Activated CD8-positive, alpha-beta memory T cell treated with anti-CD3 and anti-CD28 coated beads for 1 hour (primary cell): Measurements from ENCODE around the gene CTSV.
"Not testable (repeated sequence)": the region's sequence is repeated elsewhere in the genome, so short reads cannot be mapped to it uniquely, and the experiment has no call there.

Experiments
- DNase-seq, 2 donors: peaks; one replicate each; pipeline ENCODE4 v3.0.0-alpha.2; 2020; ENCODE audit warnings: low read depth in 1 of 2; ENCODE audit errors: extremely low read depth in 1 of 2

The CTSV gene

DNA sequence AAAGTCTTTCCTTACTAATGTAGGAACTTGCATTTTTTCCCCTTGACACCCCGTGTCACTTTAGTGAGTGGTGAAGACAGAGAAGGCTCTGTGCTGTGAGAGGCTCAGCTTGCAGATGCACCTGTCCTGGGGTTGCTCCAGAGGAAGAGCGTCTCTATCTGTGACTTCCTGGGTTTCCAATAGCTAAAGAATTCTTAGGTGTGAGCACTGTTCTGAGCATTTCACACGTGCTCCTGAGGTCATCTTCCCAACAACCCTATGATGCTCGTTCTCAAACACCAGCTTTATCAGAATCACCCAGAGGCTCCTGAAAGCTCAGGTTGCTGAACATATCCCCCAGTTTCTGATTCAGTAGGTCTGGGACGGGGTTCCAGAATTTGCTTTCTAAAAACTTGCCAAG, 6.4 kb upstream of the CTSV start:
- no peak for DNase-seq

DNA sequence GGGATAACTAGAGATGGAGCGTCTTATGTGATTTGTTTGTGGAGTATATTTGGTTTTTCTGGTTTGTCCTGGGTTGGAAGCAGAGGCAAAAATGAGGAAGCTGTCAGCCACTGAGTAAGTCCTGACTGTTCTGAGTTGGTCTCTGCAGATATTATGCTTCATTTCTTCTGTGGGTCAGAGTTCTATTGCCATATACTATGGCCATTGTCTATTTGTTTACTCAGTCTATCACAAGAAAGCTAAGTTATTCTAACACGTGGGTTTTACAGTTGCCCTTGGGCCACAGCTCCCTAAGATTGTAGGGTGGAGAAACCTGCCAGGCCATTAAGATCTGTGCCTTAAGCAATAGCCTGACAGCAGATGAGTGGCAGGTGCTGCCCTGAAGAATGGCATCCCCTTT, 3.0 kb upstream of the CTSV start:
- DNase-seq = no peak

DNA sequence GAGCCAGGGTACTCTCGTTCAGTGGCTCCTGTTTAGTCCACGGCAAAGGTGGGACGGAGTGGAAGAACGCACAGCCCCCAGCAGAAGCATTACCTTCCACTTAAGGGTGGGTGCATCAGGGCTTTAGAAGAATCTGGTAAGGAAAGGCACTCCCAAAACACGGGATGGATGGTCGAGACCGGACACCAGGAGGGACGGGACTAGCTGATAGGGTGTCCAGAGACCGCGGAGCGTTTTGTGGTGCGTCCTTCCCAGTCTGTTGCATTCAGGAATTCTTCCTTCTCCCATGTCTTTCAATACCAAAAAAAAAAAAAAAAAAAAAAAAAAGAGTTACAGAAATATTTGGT, 545 bp upstream of the CTSV start:
- DNase-seq = no peak

DNA sequence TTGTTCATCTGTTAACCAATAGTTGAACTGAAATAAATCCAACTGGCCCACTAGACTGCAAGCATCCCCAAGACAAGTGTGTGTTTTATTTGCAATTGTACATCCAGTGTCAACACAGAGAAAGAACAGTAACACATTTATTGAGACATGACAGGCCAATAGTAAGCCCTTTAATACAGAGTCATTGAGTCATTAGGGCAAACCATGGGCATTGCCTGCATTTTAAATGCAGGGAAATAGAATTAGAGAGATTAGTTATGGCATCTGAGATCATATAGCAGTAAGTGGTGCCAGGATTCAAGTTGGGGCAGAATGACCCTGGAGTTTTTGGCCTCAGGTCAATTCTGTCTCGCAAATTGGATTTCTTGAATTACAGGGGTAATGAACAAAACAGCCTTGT, 15.4 kb downstream of the CTSV start:
- DNase-seq = not testable (repeated sequence)

DNA sequence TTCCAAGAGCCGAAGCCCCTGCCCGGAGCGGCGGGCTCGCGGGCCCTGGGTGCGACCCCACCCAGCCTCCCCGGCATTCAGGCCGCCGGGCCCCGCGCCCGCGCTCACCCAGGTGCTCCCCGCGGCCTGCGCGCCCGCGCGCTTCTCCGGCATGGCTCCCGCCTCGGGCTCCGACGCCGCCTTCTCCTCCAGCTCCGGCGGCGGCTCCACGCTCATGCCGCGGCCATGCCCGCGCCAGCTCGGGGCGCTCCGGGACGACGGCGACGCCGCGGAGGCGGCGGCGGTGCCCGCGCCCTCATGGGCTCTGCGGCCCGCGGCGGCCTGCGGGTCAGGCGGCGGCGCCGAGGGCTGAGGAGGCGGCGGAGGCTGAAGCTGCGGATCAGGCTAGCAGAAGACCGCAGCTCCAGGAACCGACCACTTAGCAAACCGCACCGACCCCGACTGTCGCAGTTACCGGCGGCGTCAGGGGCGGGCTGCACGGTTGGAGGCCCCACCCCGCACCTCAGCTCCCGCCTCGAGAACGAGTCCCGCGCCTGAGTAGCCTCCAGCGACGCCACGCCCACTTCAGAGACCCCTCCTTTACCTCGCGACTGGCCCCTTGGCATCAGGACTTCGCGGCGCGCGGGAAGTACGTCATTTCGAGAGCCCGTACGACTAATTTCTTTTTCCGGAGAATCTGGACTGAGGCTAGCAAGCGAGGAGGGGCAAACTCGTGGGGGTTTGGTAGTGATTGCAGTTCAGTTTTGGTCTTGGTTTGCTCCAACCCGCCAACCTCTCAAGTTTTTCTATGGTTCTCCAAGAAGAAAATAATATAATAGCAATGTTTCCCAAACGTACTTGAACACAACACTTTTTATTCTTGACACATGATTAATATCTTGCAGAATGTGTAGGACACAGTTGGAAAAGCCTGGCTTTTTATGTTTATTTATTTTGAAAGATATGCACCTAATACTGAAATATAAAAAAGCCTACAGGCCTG, 25.5 kb downstream of the CTSV start:
- DNase-seq = peak; percentile 27 to 43

DNA sequence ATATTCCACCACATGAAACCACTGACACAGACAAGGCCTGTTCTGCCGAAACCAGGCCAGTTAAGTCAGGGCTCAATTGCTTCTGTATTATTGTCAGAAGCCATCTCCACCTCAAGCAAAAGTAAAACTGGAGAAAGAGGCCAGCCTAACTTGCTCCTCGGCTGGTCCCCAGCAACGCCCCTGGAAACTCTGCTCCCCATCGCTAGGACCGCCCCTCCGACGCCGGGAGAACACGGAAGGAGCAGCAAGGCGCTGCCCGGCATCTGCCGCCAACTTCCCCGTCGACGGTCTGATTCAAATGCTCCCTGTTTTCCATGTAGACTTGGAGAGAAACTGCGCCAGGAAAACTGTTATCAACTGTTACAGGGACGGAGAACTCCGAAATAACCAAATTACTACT, 26.3 kb downstream of the CTSV start:
- not testable (repeated sequence) for DNase-seq

DNA sequence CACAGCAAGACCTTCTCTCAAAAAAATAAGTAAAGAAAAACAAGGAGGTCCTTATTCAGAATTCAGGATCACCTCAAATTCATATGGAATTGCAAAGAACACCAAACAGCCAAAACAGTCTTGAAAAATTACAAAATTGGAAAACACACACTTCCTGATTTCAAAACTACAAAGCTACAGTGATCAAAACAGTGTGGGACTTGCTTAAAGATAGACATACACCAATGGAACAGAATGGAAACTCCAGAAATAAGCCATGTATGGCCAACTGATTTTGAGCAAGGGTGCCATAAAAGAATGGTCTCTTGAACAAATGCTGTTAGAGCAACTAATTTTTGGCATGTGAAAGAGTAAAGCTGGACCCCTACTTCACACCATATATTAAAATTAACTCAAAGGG, 36.7 kb downstream of the CTSV start:
- DNase-seq = not testable (repeated sequence)

DNA sequence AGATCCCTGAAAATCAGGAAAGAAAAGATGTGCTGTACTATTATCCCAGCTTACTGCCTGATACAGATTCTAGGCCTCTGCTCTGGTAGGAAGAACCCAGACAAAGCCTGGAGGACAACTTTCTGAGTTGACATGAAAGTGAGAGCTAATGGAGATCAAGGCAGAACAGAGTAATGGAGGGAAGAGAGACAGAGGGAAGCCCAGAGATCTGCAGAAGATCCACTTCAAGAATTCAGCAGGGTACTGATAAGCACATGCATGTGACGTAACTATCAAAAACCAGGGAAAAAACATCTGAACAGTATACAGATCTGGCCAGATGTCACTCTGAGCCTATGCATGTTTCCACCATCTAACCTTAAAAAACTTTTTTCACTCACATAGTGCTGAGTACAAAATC, 37.6 kb downstream of the CTSV start:
- DNase-seq = not testable (repeated sequence)

DNA sequence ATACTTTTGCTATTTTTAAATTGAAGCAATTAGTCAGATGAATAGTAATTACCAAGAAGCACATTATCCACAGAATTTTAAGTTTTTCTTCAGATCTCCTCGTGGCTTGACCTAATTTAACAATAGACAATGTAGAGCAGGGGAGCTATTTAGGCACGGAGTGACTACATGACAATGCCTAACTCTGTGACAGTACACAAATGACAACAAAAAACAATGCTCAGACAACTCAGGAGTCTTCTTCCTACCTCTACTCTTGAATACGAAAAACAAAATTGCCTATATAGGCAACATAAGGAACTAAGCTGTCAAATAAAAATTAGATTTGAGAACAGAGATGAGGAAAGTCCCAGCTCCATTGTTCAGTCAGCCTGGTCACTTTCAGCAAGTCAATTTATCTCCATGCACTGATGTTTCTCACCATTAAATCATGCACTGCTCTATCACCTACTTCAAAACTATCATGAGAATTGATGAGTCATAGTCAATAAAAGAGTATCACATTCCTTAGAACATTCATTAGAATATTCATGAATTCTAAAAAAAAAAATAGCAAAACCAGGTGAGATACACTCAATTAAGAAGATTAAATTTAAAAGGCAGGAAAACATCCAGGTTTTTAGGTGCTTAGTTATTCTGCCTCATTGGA, 38.7 kb downstream of the CTSV start:
- not testable (repeated sequence) for DNase-seq

DNA sequence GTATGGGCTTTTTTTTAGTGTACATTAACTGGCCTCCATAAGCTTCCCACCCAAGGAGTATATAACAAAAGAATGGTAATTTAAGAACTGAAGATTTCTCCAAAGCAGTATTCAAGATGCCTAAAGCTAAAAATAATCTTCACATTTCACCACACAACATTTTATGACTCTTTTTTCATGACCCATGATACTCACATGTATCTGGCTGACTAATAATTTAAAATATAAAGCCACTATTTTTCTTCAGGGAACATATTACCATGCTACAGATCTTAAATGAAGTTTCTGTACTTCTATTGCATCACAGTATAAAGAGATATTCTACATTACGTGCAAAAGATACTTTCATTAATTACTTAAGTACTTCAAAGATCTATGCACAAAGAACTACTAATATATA, 39.2 kb downstream of the CTSV start:
- not testable (repeated sequence) for DNase-seq

DNA sequence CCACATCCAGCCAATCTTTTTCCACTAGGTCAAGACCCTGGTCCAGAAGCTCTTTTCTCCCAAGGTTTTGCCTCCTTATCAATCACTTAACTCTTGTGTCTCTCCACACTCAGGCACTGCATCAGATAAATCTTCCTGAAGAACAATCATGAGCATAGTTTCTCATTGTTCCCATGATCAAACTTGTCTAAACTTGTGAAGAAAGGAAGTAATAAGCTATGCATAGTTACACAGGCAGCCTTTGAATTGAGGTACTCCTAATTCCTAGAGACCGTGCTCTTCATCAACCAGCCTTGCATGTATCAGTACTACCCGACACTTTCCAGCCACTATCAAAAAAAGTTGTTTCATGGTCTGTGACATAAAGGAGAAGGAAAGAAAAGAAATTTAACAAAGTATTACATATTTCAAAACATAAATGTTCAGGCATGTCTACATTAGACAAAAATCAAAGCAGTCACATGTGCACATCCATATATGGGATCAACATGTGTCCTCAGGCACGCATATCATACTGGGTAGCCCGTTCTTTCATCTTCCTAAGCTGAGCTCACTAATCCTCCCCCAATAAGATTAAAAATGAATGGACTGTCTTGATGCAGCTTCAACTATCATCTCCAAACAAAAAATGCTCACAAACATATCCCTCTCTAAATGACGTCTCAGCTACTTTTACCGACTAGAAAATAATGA, 41.8 kb downstream of the CTSV start:
- DNase-seq = not testable (repeated sequence)

DNA sequence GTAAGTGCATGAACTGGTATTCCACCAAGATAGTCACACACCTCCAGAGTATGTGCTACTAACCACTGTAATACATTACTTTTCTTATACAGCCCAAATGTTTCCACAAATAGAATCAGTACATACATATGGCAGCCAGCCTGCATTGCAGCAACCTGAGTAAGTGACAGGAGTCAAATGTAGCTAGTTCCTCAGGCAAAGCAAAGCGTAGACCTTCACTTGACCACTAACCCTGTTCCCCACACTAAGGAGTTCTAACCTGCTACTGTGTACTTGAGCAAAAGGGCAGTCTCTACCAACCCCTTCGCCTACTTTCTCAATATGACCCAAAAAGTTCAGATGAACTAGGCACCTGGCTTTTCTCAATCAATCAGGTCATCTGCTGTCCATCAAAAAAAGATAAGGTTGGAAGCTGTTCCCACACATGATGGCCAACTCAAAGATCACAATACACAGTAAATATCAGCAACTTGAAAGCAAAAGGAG, 44.4 kb downstream of the CTSV start:
- DNase-seq = not testable (repeated sequence)

DNA sequence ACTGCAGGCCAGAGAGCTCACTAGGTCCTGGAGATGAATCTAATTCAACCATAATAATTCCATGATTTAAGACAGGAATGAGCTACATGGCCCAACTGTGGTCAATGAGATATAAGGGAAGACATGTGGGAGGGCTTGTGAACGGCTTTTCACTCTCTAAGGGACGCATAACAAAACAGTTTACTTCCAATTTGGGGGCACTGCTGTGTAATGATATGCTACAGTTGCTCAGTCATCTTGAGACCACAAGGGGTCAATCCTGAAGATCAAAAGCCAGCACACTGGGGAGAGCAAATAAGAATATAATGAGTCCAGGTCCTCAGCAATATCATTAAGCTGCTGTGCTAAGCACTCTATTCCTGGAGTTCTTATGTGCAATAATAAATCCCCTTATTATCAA, 46.6 kb downstream of the CTSV start:
- DNase-seq = not testable (repeated sequence)

DNA sequence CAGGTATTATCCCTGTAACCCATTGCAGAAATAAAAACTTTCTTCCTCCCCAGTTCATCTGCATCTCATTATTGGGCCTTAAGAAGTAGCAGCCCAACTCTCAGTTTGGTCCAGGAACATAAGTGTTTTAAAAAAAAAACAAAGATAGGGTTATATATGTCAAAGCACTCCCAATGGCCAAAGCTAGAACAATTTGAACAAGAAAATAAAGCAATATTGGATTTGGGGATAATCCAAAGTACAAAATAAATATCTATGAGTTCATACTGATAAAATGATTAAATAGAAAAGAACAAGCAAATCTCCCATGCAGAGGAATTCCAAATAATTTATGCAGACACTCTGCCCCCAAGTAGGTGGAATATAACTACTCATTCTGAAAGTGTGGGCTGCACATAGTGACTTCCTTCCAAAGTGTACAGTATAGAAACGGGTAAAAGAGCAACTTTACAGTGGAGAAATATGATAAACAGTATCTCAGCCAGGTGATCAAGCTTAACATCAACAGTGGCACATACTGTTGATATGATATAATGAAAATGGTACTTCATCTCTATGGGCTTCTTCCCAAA, 49.1 kb downstream of the CTSV start:
- DNase-seq = not testable (repeated sequence)

DNA sequence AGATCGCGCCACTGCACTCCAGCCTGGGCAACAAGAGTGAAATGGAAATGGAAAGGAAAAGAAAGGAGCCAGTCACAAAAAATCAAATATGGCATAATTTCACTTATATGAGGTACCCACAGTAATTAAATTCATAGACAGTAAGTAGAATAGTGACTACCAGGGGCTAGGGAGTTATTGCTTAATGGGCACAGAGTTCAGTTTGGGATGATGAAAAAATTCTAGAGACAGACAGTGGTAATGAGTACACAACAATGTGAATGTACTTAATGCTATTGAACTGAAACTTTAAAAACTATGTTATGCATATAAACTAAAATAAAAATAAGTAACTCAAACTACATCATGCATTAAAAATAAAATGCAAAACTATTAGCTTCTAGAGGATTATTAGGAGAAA, 54.1 kb downstream of the CTSV start:
- not testable (repeated sequence) for DNase-seq

DNA sequence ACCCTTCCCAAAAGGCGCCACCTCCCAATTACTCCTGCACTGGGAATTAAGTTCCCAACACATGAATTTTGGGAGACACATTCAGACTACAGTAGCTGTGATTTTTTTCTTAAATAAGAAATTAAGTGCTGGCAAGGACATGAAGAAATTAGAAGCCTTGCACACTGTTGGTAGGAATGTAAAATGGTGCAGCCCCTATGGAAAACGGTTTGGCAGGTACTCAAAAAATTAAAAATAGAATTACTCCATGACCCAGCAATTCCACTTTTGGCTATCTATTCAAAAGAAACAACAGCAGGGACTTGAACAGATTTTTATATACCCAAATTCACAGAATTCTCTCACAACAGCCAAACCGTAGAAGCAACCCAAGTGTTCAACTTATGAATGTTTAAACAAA, 54.8 kb downstream of the CTSV start:
- DNase-seq = not testable (repeated sequence)

DNA sequence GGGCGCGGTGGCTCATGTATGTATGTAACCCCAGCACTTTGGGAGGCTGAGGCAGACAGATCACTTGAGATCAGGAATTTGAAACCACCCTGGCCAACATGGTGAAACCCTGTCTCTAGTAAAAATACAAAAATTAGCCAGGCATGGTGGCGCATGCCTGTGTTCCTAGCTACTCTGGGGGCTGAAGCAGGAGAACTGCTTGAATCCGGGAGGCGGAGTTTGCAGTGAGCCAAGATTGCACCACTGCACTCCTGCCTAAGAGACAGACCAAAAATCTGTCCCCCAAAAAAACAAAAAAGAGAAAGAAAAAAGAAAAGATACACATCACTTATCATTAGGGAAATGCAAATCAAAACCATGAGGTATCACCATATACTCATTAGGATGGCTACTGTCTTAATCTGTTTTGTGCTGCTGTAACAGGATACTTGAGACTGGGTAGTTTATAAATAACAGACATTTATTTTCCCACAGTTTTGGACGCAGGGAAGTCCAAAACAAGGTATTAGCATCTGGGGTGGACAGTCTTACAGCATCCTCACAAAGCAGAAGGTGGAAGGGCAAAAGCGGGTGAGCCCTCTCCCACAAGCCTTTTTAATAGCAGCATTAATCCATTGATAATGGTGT, 55.3 kb downstream of the CTSV start:
- DNase-seq = not testable (repeated sequence)
